ENCODE results near the gene MRPS30. TPM values are rescaled to one million over a fixed set of nuclear protein-coding genes. Genes with fewer than 3 reads are reported as not detected.
"Not testable (repeated sequence)": the region's sequence is repeated elsewhere in the genome, so short reads cannot be mapped to it uniquely, and the experiment has no call there.

The MRPS30 gene
- total RNA-seq = 10 to 100 TPM; 48.6 to 68.0 TPM

- Histone ChIP-seq H3K27ac (peak within 1 kb of the TSS; percentile 54 to 82), H3K4me1 (ENCODE audit: control insufficient read depth in 1 of 2, low read depth in 2 of 2) (peaks cover 12 to 24% of the 10 kb centered on the region in 2 donors), H3K36me3 (peaks cover 8% of the 10 kb centered on the region), H3K27me3 (replicated peaks; ENCODE audit: insufficient read depth) (no peaks in the 10 kb centered on the region), H3K4me3 (peak within 1 kb of the TSS; percentile 79), H3K9me3 (no peaks in the 10 kb centered on the region)
- ATAC-seq (ENCODE audit: insufficient number of reproducible peaks, low FRiP score, low read depth) (peak; percentile 100), DNase-seq (ENCODE audit: low spot score) (peak; percentile 85)
- no peak for TF ChIP-seq CTCF (IDR thresholded peaks at IDR 0.05)
Observed at GRCh38 chr5:44808435-44809214, at the start of gene MRPS30. Gene MRPS30 (plus strand): TSS chr5:44808947. CDS start chr5:44808963, 16 bp downstream.

- TF ChIP-seq CTCF (IDR thresholded peaks at IDR 0.05) = no peak
- H3K4me1 ChIP-seq (ENCODE audit: control insufficient read depth in 1 of 2, low read depth in 2 of 2) = no peaks in the 10 kb centered on the region
- H3K27ac ChIP-seq = no peak overlapping the region
- DNase-seq (ENCODE audit: low spot score) = no peak
- H3K4me3 ChIP-seq = no peak overlapping the region
- no peaks in the 10 kb centered on the region for H3K9me3 ChIP-seq
- no peaks in the 10 kb centered on the region for H3K36me3 ChIP-seq
- ATAC-seq (ENCODE audit: insufficient number of reproducible peaks, low FRiP score, low read depth) = no peak
- no peaks in the 10 kb centered on the region for H3K27me3 ChIP-seq (replicated peaks; ENCODE audit: insufficient read depth)
Observed at GRCh38 chr5:44769200-44769876, 39.4 kb upstream of the MRPS30 start.

- Histone ChIP-seq H3K4me3 (no peak overlapping the region), H3K9me3 (no peaks in the 10 kb centered on the region), H3K27me3 (replicated peaks; ENCODE audit: insufficient read depth) (no peaks in the 10 kb centered on the region), H3K4me1 (ENCODE audit: control insufficient read depth in 1 of 2, low read depth in 2 of 2) (no peaks in the 10 kb centered on the region), H3K36me3 (no peaks in the 10 kb centered on the region), H3K27ac (no peak overlapping the region)
- ATAC-seq (ENCODE audit: insufficient number of reproducible peaks, low FRiP score, low read depth) (no peak), DNase-seq (ENCODE audit: low spot score) (no peak)
- TF ChIP-seq CTCF (IDR thresholded peaks at IDR 0.05) = no peak
Observed at GRCh38 chr5:44769877-44770209, 38.9 kb upstream of the MRPS30 start.

GRCh38 chr5:44770780-44771717, 37.7 kb upstream of the MRPS30 start:
- TF ChIP-seq CTCF (IDR thresholded peaks at IDR 0.05) = no peak
- Histone ChIP-seq H3K4me1 (ENCODE audit: control insufficient read depth in 1 of 2, low read depth in 2 of 2) (no peaks in the 10 kb centered on the region), H3K9me3 (no peaks in the 10 kb centered on the region), H3K27me3 (replicated peaks; ENCODE audit: insufficient read depth) (no peaks in the 10 kb centered on the region), H3K4me3 (no peak overlapping the region), H3K27ac (no peak overlapping the region), H3K36me3 (no peaks in the 10 kb centered on the region)
- DNase-seq (ENCODE audit: low spot score) (no peak), ATAC-seq (ENCODE audit: insufficient number of reproducible peaks, low FRiP score, low read depth) (no peak)

- H3K36me3 ChIP-seq; H3K4me3 ChIP-seq; H3K4me1 ChIP-seq (ENCODE audit: control insufficient read depth in 1 of 2, low read depth in 2 of 2); H3K27me3 ChIP-seq (replicated peaks; ENCODE audit: insufficient read depth); ATAC-seq (ENCODE audit: insufficient number of reproducible peaks, low FRiP score, low read depth); H3K9me3 ChIP-seq; H3K27ac ChIP-seq; DNase-seq (ENCODE audit: low spot score): not testable (repeated sequence)
Observed at GRCh38 chr5:44772397-44772796, 36.4 kb upstream of the MRPS30 start.
